Esophagus squamous epithelium (tissue), 4 donors: ENCODE measurements around the gene SCN2A.
A peak's percentile ranks its signal among the peaks of the same experiment; 100 is the strongest.

Experiments used
- POLR2A ChIP-seq, 4 donors: fragments of 450-650 bp; IDR thresholded peaks; one replicate each; pipeline ENCODE4 v1.6.1; 2017; ENCODE audit warnings: antibody characterized with exemption in 4 of 4, mild to moderate bottlenecking in 4 of 4, moderate library complexity in 3 of 4
- TF ChIP-seq, protein P1 (sequence below), 6 experiments: fragments of 450-650 bp in 4 of 6; fragments of 200-600 bp in 2 of 6; sonication (generic) in 2 of 6; IDR thresholded peaks; one replicate each; pipeline ENCODE4 v1.5.1; 2016 to 2019; ENCODE audit warnings: antibody characterized with exemption in 6 of 6, mild to moderate bottlenecking in 4 of 6, moderate library complexity in 4 of 6

DNA sequence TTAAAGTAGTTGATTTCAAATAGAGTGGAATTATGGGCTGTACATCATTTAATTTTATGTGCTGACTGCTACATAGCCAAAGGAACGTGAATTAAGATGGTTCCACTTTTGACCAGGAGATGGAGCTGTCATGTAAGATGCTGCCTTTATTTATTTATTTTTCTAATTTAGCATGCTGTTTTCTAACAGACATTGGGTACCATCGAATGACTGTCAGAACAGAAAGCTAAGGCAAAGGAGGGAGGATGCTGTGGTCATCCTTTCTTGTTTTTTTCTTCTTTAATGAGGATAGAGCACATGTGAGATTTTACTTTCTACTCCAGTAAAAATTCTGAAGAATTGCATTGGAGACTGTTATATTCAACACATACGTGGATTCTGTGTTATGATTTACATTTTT is at the start of gene SCN2A:
- TF ChIP-seq, protein P1, sequence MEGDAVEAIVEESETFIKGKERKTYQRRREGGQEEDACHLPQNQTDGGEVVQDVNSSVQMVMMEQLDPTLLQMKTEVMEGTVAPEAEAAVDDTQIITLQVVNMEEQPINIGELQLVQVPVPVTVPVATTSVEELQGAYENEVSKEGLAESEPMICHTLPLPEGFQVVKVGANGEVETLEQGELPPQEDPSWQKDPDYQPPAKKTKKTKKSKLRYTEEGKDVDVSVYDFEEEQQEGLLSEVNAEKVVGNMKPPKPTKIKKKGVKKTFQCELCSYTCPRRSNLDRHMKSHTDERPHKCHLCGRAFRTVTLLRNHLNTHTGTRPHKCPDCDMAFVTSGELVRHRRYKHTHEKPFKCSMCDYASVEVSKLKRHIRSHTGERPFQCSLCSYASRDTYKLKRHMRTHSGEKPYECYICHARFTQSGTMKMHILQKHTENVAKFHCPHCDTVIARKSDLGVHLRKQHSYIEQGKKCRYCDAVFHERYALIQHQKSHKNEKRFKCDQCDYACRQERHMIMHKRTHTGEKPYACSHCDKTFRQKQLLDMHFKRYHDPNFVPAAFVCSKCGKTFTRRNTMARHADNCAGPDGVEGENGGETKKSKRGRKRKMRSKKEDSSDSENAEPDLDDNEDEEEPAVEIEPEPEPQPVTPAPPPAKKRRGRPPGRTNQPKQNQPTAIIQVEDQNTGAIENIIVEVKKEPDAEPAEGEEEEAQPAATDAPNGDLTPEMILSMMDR (IDR thresholded peaks at IDR 0.05): peak in 5 of 6 experiments; percentile 17 to 54 (median 39)
- no peak for TF ChIP-seq POLR2A (IDR thresholded peaks at IDR 0.05)
